Measurements from ENCODE around the gene LTN1.
"Not testable (repeated sequence)": the region's sequence is repeated elsewhere in the genome, so short reads cannot be mapped to it uniquely, and the experiment has no call there.

LTN1 gene

GRCh38 chr21:28986677-28987076, 6.0 kb downstream of the LTN1 start:
- no peak for DNase-seq

GRCh38 chr21:28982637-28983036, 10.0 kb downstream of the LTN1 start:
- DNase-seq = no peak

- no peak for DNase-seq
These were observed 13.6 kb downstream of the LTN1 start for GRCh38 chr21:28979092-28979491.

- no peak for DNase-seq
These were observed 17.3 kb downstream of the LTN1 start for GRCh38 chr21:28975397-28975796.

- DNase-seq = no peak
These were observed 18.0 kb downstream of the LTN1 start for GRCh38 chr21:28974531-28975227.

GRCh38 chr21:28972398-28972797, 20.3 kb downstream of the LTN1 start:
- DNase-seq = no peak

GRCh38 chr21:28971171-28971570, 21.5 kb downstream of the LTN1 start:
- no peak for DNase-seq

GRCh38 chr21:28963831-28964230, 28.8 kb downstream of the LTN1 start:
- DNase-seq = no peak

- no peak for DNase-seq
These were observed 30.2 kb downstream of the LTN1 start for GRCh38 chr21:28962465-28962864.

- DNase-seq = no peak
These were observed 30.8 kb downstream of the LTN1 start for GRCh38 chr21:28961927-28962326.

- DNase-seq = no peak
These were observed 32.4 kb downstream of the LTN1 start for GRCh38 chr21:28960245-28960644.

- no peak for DNase-seq
These were observed 33.1 kb downstream of the LTN1 start for GRCh38 chr21:28959367-28960099.

- DNase-seq = no peak
These were observed 39.4 kb downstream of the LTN1 start for GRCh38 chr21:28953247-28953646.

GRCh38 chr21:28952686-28953085, 40.0 kb downstream of the LTN1 start:
- DNase-seq = no peak

- no peak for DNase-seq
These were observed 43.4 kb downstream of the LTN1 start for GRCh38 chr21:28949318-28949717.

- no peak for DNase-seq
These were observed 48.4 kb downstream of the LTN1 start for GRCh38 chr21:28944296-28944695.

- DNase-seq = no peak
These were observed 49.0 kb downstream of the LTN1 start for GRCh38 chr21:28943631-28944030.

- DNase-seq = no peak
These were observed 54.0 kb downstream of the LTN1 start for GRCh38 chr21:28938726-28939125.

GRCh38 chr21:28937737-28938136, 54.9 kb downstream of the LTN1 start:
- DNase-seq = no peak

- DNase-seq = no peak
These were observed 56.0 kb downstream of the LTN1 start for GRCh38 chr21:28936721-28937120.

- no peak for DNase-seq
These were observed 56.6 kb downstream of the LTN1 start for GRCh38 chr21:28936036-28936435.

- DNase-seq = no peak
These were observed 60.0 kb downstream of the LTN1 start for GRCh38 chr21:28932717-28933116.

GRCh38 chr21:28931708-28932372, 60.8 kb downstream of the LTN1 start:
- DNase-seq = not testable (repeated sequence)

All from bone marrow (tissue), 2 donors.